ENCODE data around the gene PKN3. TPM values are rescaled to one million over a fixed set of nuclear protein-coding genes. Genes with fewer than 3 reads are reported as not detected.

Gene PKN3
- total and polyA plus RNA-seq, 2 of the 13 experiments (the other 11 are each of a cell fraction or from before 2014, with no cell fraction given): 10.5 to 13.2 TPM

GRCh38 chr9:128684325-128685199 is 17.7 kb upstream of the PKN3 start (continued):
- TF ChIP-seq SRF (IDR thresholded peaks at IDR 0.05; ENCODE audit: low read depth, low read length): no peak
- TF ChIP-seq MEIS1 (CRISPR knock-in tag; IDR thresholded peaks at IDR 0.05; ENCODE audit: borderline replicate concordance): 0 out of 2 replicates have a peak, but pooled peaks have one; percentile 51
- no peak for TF ChIP-seq ZNF777 (CRISPR knock-in tag; IDR thresholded peaks at IDR 0.05)
- no peak for TF ChIP-seq ZFP36L1 (CRISPR knock-in tag; IDR thresholded peaks at IDR 0.05)
- peak; percentile 46; the same call in 1 of the 2 replicates for TF ChIP-seq ZNF724P (CRISPR knock-in tag; IDR thresholded peaks at IDR 0.05; ENCODE audit: borderline replicate concordance)
- TF ChIP-seq ZNF550 (CRISPR knock-in tag; IDR thresholded peaks at IDR 0.05; ENCODE audit: borderline replicate concordance): no peak
- no peak for TF ChIP-seq ZNF879 (CRISPR knock-in tag; IDR thresholded peaks at IDR 0.05)
- no peak for TF ChIP-seq ZNF790 (CRISPR knock-in tag; IDR thresholded peaks at IDR 0.05; ENCODE audit: borderline replicate concordance)
- no peak for TF ChIP-seq ZNF33B (CRISPR knock-in tag; IDR thresholded peaks at IDR 0.05)
- no peak for TF ChIP-seq ZBTB7B (CRISPR knock-in tag; IDR thresholded peaks at IDR 0.05)
- TF ChIP-seq NR2F6 (IDR thresholded peaks at IDR 0.05): no peak
- no peak; the same call in 1 of the 2 replicates for TF ChIP-seq NR2F6 (CRISPR knock-in tag; IDR thresholded peaks at IDR 0.05)
- TF ChIP-seq ZNF446 (CRISPR knock-in tag; IDR thresholded peaks at IDR 0.05): no peak
- no peak for TF ChIP-seq RFXANK (CRISPR knock-in tag; IDR thresholded peaks at IDR 0.05)
- no peak for TF ChIP-seq ONECUT2 (CRISPR knock-in tag; IDR thresholded peaks at IDR 0.05)
- TF ChIP-seq ZNF33A (CRISPR knock-in tag; IDR thresholded peaks at IDR 0.05; ENCODE audit: borderline replicate concordance): no peak
- peak; percentile 4; the same call in 1 of the 2 replicates for TF ChIP-seq GLI4 (CRISPR knock-in tag; IDR thresholded peaks at IDR 0.05; ENCODE audit: borderline replicate concordance)
- TF ChIP-seq ZKSCAN5 (CRISPR knock-in tag; IDR thresholded peaks at IDR 0.05): no peak
- no peak for TF ChIP-seq ATF4 (CRISPR knock-in tag; IDR thresholded peaks at IDR 0.05)
- TF ChIP-seq MXD4 (CRISPR knock-in tag; IDR thresholded peaks at IDR 0.05): no peak
- no peak for TF ChIP-seq SRSF9 (IDR thresholded peaks at IDR 0.05; ENCODE audit: borderline replicate concordance, insufficient read depth, low read depth, low read length, poor library complexity, severe bottlenecking)
- TF ChIP-seq IKZF5 (CRISPR knock-in tag; IDR thresholded peaks at IDR 0.05): peak; percentile 21; the same call in 1 of the 2 replicates
- no peak for TF ChIP-seq ZMYM4 (CRISPR knock-in tag; IDR thresholded peaks at IDR 0.05)
- TF ChIP-seq RARG (CRISPR knock-in tag; IDR thresholded peaks at IDR 0.05; ENCODE audit: low read depth): no peak
- no peak for TF ChIP-seq WIZ (CRISPR knock-in tag; IDR thresholded peaks at IDR 0.05)
- peak; percentile 48; the same call in 1 of the 2 replicates for TF ChIP-seq KDM5B (CRISPR knock-in tag; IDR thresholded peaks at IDR 0.05; ENCODE audit: borderline replicate concordance)
- TF ChIP-seq GABPB1 (CRISPR knock-in tag; IDR thresholded peaks at IDR 0.05): peak; percentile 58; the same call in 1 of the 2 replicates
- TF ChIP-seq PAF1 (CRISPR knock-in tag; IDR thresholded peaks at IDR 0.05): no peak
- TF ChIP-seq ZNF749 (CRISPR knock-in tag; IDR thresholded peaks at IDR 0.05; ENCODE audit: borderline replicate concordance): no peak
- no peak for TF ChIP-seq FIP1L1 (IDR thresholded peaks at IDR 0.05; ENCODE audit: borderline replicate concordance, insufficient read depth, low read depth, low read length)
- TF ChIP-seq ZNF292 (CRISPR knock-in tag; IDR thresholded peaks at IDR 0.05; ENCODE audit: borderline replicate concordance, low read depth): no peak
